Subcutaneous abdominal adipose tissue (tissue), 5 donors: ENCODE results near the gene CTNNB1.

ENCODE experiments used
- H3K27ac ChIP-seq: one replicate; pipeline ENCODE4 v1.7.0; 2013; ENCODE audit warnings: low read depth, mild to moderate bottlenecking, inconsistent platforms, low read length, moderate library complexity
- H3K27me3 ChIP-seq, 5 donors: one replicate each; pipeline ENCODE4 v1.7.0; 2013; ENCODE audit warnings: low read length in 5 of 5, inconsistent platforms in 1 of 5; ENCODE audit not compliant: control insufficient read depth in 5 of 5, insufficient read depth in 4 of 5
- H3K36me3 ChIP-seq, 5 donors: one replicate each; pipeline ENCODE4 v1.7.0; 2013; ENCODE audit warnings: low read length in 5 of 5; ENCODE audit not compliant: control insufficient read depth in 5 of 5, insufficient read depth in 5 of 5
- H3K4me1 ChIP-seq, 5 donors: one replicate each; pipeline ENCODE4 v1.7.0; 2013; ENCODE audit warnings: low read length in 5 of 5, mild to moderate bottlenecking in 3 of 5, moderate library complexity in 1 of 5; ENCODE audit not compliant: control insufficient read depth in 5 of 5, insufficient read depth in 5 of 5
- H3K4me3 ChIP-seq, 5 donors: one replicate each; pipeline ENCODE4 v1.7.0; 2013; ENCODE audit warnings: low read length in 5 of 5, low read depth in 1 of 5
- H3K9ac ChIP-seq, 5 donors: one replicate each; pipeline ENCODE4 v1.7.0; 2013; ENCODE audit warnings: low read length in 5 of 5, mild to moderate bottlenecking in 4 of 5, moderate library complexity in 3 of 5
- H3K9me3 ChIP-seq, 5 donors: one replicate each; pipeline ENCODE4 v1.7.0; 2013; ENCODE audit warnings: low read length in 5 of 5; ENCODE audit not compliant: control insufficient read depth in 5 of 5
- donor health status: healthy.
- donor health status: healthy.
- donor health status: healthy.
- donor health status: healthy.
- donor health status: healthy.

CTNNB1 gene

DNA sequence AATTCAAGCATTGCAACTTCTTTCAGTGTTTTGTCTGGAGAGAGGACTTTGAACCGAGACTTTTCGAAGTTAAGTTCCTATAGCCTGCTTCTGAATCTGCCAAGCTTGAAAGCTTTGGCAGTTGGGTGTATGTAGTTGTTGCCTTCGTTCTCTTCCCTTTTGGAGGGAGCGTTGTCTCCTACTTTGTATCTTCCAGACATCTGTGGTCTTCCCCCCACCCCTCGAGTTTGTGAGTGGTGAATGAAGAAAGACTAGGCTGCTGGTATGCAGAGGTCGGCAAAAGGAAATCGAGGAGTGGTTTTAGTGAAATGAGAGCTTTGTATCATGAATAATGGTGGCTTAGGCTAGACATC is 1.3 kb downstream of the CTNNB1 start:
- H3K4me1 ChIP-seq: peaks cover 0 to 47% (median 45%) of the 10 kb centered on the region in 5 donors
- no peaks in the 10 kb centered on the region for H3K36me3 ChIP-seq
- H3K27ac ChIP-seq: peak overlapping the region; percentile 82
- no peaks in the 10 kb centered on the region for H3K9me3 ChIP-seq
- H3K4me3 ChIP-seq: peak overlapping the region; percentile 87 to 97 (median 95)
- H3K9ac ChIP-seq: peak overlapping the region; percentile 62 to 90 (median 79)
- no peaks in the 10 kb centered on the region for H3K27me3 ChIP-seq

DNA sequence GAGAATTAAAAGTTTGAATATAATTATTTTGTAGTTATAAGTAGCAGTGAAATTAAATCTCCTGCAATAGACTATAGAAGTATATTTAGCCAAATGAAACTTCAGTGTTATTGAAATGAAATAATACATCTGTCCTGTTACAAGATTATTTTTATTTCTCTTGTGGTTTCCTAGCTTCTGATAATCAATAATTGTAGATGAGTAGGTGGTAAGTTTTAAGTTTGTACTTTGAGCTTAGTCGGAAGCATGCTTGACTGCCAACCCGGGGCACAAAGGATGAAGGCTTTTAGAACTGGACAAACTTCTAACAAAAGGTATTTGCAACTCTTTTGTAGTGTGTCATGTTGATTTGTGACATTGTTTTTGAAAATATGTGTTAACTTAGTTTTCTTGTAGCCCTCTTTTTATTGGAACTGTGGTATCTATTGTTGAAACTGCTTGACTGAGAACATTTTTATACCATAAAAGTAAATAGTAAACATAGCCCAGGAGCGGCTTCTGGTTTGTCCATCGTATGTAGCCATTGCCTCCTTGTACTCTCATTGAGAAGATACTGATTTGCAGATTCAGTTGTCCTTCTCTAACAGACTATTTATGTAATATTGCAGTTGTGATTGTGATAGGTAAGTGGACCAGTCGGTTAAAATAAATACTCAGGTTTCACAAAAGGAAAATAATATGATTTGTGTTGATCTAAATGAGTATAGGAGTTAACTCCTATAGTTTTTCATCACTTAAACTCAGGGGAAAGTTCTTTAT is 2.9 kb downstream of the CTNNB1 start:
- H3K4me1 ChIP-seq: peaks cover 0 to 64% (median 59%) of the 10 kb centered on the region in 5 donors
- peak overlapping the region; percentile 82 for H3K27ac ChIP-seq
- H3K27me3 ChIP-seq: no peaks in the 10 kb centered on the region
- H3K4me3 ChIP-seq: peak overlapping the region; percentile 9 to 97 (median 40)
- H3K9ac ChIP-seq: peak overlapping the region in 2 of 5 donors; percentile 20 to 46
- no peaks in the 10 kb centered on the region for H3K9me3 ChIP-seq
- no peaks in the 10 kb centered on the region for H3K36me3 ChIP-seq

DNA sequence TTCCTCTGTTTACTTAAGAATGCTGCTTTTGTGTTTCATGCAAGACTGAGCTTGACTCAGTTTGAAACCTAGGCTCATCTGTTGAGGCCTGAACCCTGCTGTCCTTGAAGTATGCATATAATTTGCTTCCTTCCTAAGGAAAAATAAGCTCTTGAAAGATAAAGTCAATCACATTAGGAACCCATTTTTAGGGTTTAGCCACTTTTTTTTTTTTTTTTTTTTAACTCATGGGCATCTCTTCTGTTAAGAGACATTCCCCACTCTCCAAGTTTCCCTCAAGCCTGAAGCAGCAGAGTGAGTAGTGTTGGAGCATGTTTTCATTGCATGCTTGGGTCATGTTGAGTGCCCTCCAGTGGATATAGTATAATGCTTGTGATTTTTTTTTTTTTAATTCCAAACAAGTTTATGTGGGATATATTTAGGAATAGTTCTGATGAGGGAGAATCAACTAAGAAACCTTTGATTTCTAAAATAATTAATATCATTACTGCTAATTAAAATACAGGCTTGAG is 3.6 kb downstream of the CTNNB1 start:
- Histone ChIP-seq H3K27ac (no peak overlapping the region), H3K4me1 (peaks cover 2 to 69% (median 64%) of the 10 kb centered on the region in 5 donors), H3K9me3 (no peaks in the 10 kb centered on the region), H3K36me3 (no peaks in the 10 kb centered on the region), H3K9ac (peak overlapping the region in 1 of 5 donors; percentile 20), H3K27me3 (no peaks in the 10 kb centered on the region), H3K4me3 (peak overlapping the region in 4 of 5 donors; percentile 13 to 97 (median 31))

DNA sequence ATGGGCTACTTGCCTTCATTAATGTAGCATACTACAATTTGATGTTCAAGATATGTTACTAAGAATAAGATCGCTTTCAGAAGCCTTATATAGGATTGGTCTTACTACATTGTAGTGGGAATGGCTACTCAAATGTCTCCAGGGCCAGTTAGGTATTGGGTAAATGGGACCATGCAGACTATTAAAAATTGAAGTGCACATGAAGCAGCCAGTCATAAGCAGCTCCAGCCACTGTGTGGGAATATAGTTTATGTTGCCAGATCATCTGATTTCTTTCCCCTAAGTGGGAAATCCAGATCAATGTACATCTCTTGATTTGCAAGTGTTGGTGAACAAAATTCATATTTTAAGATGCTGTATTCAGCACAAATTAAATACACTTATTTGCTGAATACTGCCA is 5.1 kb downstream of the CTNNB1 start:
- H3K9ac ChIP-seq: no peak overlapping the region
- H3K4me1 ChIP-seq: peaks cover 2 to 74% (median 63%) of the 10 kb centered on the region in 5 donors
- no peaks in the 10 kb centered on the region for H3K9me3 ChIP-seq

GRCh38 chr3:41205591-41205990 is 6.3 kb downstream of the CTNNB1 start:
- H3K9me3 ChIP-seq: no peaks in the 10 kb centered on the region
- H3K4me1 ChIP-seq: peaks cover 2 to 74% (median 61%) of the 10 kb centered on the region in 5 donors
- no peak overlapping the region for H3K9ac ChIP-seq
- no peak overlapping the region for H3K27ac ChIP-seq
- no peak overlapping the region for H3K4me3 ChIP-seq
- H3K36me3 ChIP-seq: no peaks in the 10 kb centered on the region
- no peaks in the 10 kb centered on the region for H3K27me3 ChIP-seq

More for the DNA sequence above, 5.1 kb downstream of the CTNNB1 start:
- Histone ChIP-seq H3K36me3 (no peaks in the 10 kb centered on the region), H3K27ac (no peak overlapping the region), H3K27me3 (no peaks in the 10 kb centered on the region), H3K4me3 (no peak overlapping the region)

DNA sequence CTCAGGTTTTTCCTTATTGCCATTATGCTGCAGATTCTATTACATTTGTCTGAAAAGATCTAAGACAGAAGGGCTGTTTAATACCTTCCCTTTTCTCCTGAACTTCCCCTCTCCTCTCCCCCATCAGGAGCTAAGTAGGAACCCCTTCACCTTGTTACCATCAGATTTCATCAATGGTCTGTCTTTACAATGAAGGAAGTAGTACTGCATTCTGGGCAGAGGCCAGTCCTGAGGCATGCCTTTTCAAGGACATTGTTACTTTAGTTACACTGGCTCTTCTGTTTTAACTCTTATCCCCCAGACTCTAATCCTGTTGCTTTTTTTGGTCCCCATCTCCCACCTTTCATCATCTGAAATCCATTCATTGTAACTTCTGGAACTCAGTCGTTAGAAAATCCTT is 8.1 kb downstream of the CTNNB1 start:
- H3K9ac ChIP-seq: no peak overlapping the region
- H3K27ac ChIP-seq: no peak overlapping the region
- H3K4me1 ChIP-seq: peaks cover 2 to 56% (median 46%) of the 10 kb centered on the region in 5 donors
- H3K36me3 ChIP-seq: no peaks in the 10 kb centered on the region
- no peaks in the 10 kb centered on the region for H3K9me3 ChIP-seq
- no peaks in the 10 kb centered on the region for H3K27me3 ChIP-seq
- H3K4me3 ChIP-seq: no peak overlapping the region

GRCh38 chr3:41208507-41209220 is 9.4 kb downstream of the CTNNB1 start:
- Histone ChIP-seq H3K36me3 (no peaks in the 10 kb centered on the region), H3K27ac (no peak overlapping the region), H3K4me3 (no peak overlapping the region), H3K9ac (no peak overlapping the region), H3K9me3 (no peaks in the 10 kb centered on the region), H3K27me3 (no peaks in the 10 kb centered on the region), H3K4me1 (peaks cover 2 to 46% (median 36%) of the 10 kb centered on the region in 5 donors)

- Histone ChIP-seq H3K27ac (no peak overlapping the region), H3K27me3 (no peaks in the 10 kb centered on the region), H3K9ac (no peak overlapping the region), H3K36me3 (no peaks in the 10 kb centered on the region), H3K9me3 (no peaks in the 10 kb centered on the region), H3K4me1 (peaks cover 2 to 46% (median 33%) of the 10 kb centered on the region in 5 donors), H3K4me3 (no peak overlapping the region)
Measured at GRCh38 chr3:41209646-41210045, 10.3 kb downstream of the CTNNB1 start.

DNA sequence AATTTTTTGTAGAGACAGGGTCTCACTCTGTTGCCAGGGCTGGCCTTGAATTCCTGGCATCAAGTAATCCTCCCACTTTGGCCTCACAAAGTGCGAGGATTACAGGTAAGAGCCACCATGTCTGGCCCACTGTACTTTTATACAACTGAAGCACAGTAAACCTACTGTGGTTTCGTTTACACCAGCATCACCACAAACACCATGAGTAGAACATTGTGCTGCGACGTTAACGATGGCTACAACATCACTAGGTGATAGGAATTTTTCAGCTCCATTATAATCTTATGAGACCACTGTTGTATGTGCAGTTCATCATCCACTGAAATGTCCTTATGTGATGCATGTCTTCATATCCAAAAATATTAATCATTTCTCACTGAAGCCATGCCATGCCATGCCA is 11.7 kb downstream of the CTNNB1 start:
- Histone ChIP-seq H3K9me3 (no peaks in the 10 kb centered on the region), H3K27me3 (no peaks in the 10 kb centered on the region), H3K4me1 (peaks cover 2 to 42% (median 40%) of the 10 kb centered on the region in 5 donors), H3K36me3 (no peaks in the 10 kb centered on the region), H3K27ac (no peak overlapping the region), H3K4me3 (no peak overlapping the region), H3K9ac (no peak overlapping the region)

- no peaks in the 10 kb centered on the region for H3K36me3 ChIP-seq
- H3K4me3 ChIP-seq: no peak overlapping the region
- no peak overlapping the region for H3K9ac ChIP-seq
- H3K9me3 ChIP-seq: no peaks in the 10 kb centered on the region
- peaks cover 2 to 42% (median 37%) of the 10 kb centered on the region in 5 donors for H3K4me1 ChIP-seq
- H3K27me3 ChIP-seq: no peaks in the 10 kb centered on the region
- no peak overlapping the region for H3K27ac ChIP-seq
Measured at GRCh38 chr3:41212088-41212487, 12.8 kb downstream of the CTNNB1 start.
